ENCODE measurements around the gene PPL. TPM values are rescaled to one million over a fixed set of nuclear protein-coding genes. Genes with fewer than 3 reads are reported as not detected.

Gene PPL
- total RNA-seq, 1 experiment from 2014 or later = 56.4 TPM

GRCh38 chr16:4946917-4947316 lies 10.0 kb upstream of the PPL start:
- no peak for TF ChIP-seq SP1 (IDR thresholded peaks at IDR 0.05; ENCODE audit: low read depth)
- TF ChIP-seq ATF3 (IDR thresholded peaks at IDR 0.05) = no peak
- TF ChIP-seq, protein P1, sequence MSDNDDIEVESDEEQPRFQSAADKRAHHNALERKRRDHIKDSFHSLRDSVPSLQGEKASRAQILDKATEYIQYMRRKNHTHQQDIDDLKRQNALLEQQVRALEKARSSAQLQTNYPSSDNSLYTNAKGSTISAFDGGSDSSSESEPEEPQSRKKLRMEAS (IDR thresholded peaks at IDR 0.05) = no peak
- no peak for TF ChIP-seq CBX3 (IDR thresholded peaks at IDR 0.05; ENCODE audit: low read depth)
- TF ChIP-seq SIN3A (IDR thresholded peaks at IDR 0.05; ENCODE audit: low read depth) = no peak
- TF ChIP-seq, protein P2, sequence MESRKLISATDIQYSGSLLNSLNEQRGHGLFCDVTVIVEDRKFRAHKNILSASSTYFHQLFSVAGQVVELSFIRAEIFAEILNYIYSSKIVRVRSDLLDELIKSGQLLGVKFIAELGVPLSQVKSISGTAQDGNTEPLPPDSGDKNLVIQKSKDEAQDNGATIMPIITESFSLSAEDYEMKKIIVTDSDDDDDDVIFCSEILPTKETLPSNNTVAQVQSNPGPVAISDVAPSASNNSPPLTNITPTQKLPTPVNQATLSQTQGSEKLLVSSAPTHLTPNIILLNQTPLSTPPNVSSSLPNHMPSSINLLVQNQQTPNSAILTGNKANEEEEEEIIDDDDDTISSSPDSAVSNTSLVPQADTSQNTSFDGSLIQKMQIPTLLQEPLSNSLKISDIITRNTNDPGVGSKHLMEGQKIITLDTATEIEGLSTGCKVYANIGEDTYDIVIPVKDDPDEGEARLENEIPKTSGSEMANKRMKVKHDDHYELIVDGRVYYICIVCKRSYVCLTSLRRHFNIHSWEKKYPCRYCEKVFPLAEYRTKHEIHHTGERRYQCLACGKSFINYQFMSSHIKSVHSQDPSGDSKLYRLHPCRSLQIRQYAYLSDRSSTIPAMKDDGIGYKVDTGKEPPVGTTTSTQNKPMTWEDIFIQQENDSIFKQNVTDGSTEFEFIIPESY (IDR thresholded peaks at IDR 0.05; ENCODE audit: extremely low read depth, insufficient replicate concordance, low read length) = no peak
- Histone ChIP-seq H4K20me1 (ENCODE audit: insufficient read depth) (no peaks in the 10 kb centered on the region), H3K79me2 (ENCODE audit: insufficient read depth, low read length) (no peaks in the 10 kb centered on the region), H3K4me3 (replicated peaks in 1 of 2; ENCODE audit: low read depth in 1 of 2, low read length in 2 of 2) (no peak overlapping the region), H3K27ac (ENCODE audit: low read depth, low read length) (no peak overlapping the region), H3K9me3 (ENCODE audit: control insufficient read depth in 1 of 2, insufficient read depth in 1 of 2, low read depth in 1 of 2, low read length in 2 of 2) (no peaks in the 10 kb centered on the region), H3K4me1 (ENCODE audit: control insufficient read depth in 1 of 2, insufficient read depth in 2 of 2, low read length in 2 of 2) (peaks cover 45 to 60% of the 10 kb centered on the region in 2 experiments), H3K27me3 (ENCODE audit: insufficient read depth, low read length) (no peaks in the 10 kb centered on the region), H3K36me3 (ENCODE audit: control insufficient read depth in 1 of 2, insufficient read depth in 2 of 2, low read length in 2 of 2) (no peaks in the 10 kb centered on the region), H2AFZ (ENCODE audit: low read depth, low read length, poor library complexity, severe bottlenecking) (no peak overlapping the region), H3K4me2 (ENCODE audit: low read length) (no peak overlapping the region), H3K9me2 (ENCODE audit: insufficient read depth) (no peaks in the 10 kb centered on the region), H3K9ac (ENCODE audit: low read length) (no peak overlapping the region)
- ATAC-seq (no peak), DNase-seq (ENCODE audit: low read depth, low spot score) (no peak)
- CTCF ChIA-PET = no interaction called here
- POLR2A ChIA-PET = no interaction called here
- RAD21 ChIA-PET (ENCODE audit: low non-redundant PET in 1 of 2, low total read pairs in 2 of 2, uncharacterized antibody in 2 of 2, unreplicated experiment in 2 of 2) = no interaction called here
- no TSS peak for BruUV-seq (replicated peaks)
- intact Hi-C loops (cut with micrococcal nuclease) = loop anchor here (5.0 kb wide), 1 partner anchor 180 kb away; the partner anchor contains the start of gene ZNF500
